Peyer's patch (tissue), 4 donors: ENCODE data around the gene CLEC16A. TPM values are rescaled to one million over a fixed set of nuclear protein-coding genes. Genes with fewer than 3 reads are reported as not detected.

Experiments used
- DNase-seq, 3 donors: peaks; one replicate each; pipeline ENCODE4 v3.0.0-alpha.2; 2017 to 2019
- H3K27ac ChIP-seq, 4 donors: fragments of 200-600 bp; sonication (generic); one replicate each; pipeline ENCODE4 v1.5.1; 2016 to 2019
- H3K27me3 ChIP-seq, 2 donors: fragments of 200-600 bp; sonication (generic); one replicate each; pipeline ENCODE4 v1.5.1; 2019
- H3K36me3 ChIP-seq, 3 donors: fragments of 200-600 bp; sonication (generic); one replicate each; pipeline ENCODE4 v1.5.1; 2016 to 2019
- H3K4me1 ChIP-seq, 4 donors: fragments of 200-600 bp; sonication (generic); one replicate each; pipeline ENCODE4 v1.5.1; 2016 to 2019
- H3K4me3 ChIP-seq, 4 donors: fragments of 200-600 bp; sonication (generic); 1 replicate in 3 of 4; 2 replicates in 1 of 4; pipeline ENCODE4 v1.5.1; 2016 to 2019; ENCODE audit warnings: mild to moderate bottlenecking in 1 of 4
- H3K9me3 ChIP-seq, 4 donors: fragments of 200-600 bp; sonication (generic); one replicate each; pipeline ENCODE4 v1.5.1; 2016 to 2019; ENCODE audit warnings: mild to moderate bottlenecking in 1 of 4
- CTCF ChIP-seq, 6 experiments: fragments of 450-650 bp in 4 of 6; fragments of 200-600 bp in 2 of 6; sonication (generic) in 1 of 6; IDR thresholded peaks; one replicate each; pipeline ENCODE4 v1.5.1; 2017 to 2019; ENCODE audit warnings: antibody characterized with exemption in 6 of 6, mild to moderate bottlenecking in 3 of 6, moderate library complexity in 1 of 6
- POLR2A ChIP-seq, 2 donors: fragments of 450-650 bp; IDR thresholded peaks; one replicate each; pipeline ENCODE4 v1.5.1; 2017; ENCODE audit warnings: antibody characterized with exemption in 2 of 2, mild to moderate bottlenecking in 2 of 2, moderate library complexity in 2 of 2
- total RNA-seq, 4 donors: library from RNA; depleted of rRNA; stranded (reverse); fragments of >200 nt; gene quantifications; one replicate each; pipeline ENCODE4 v1.1.0, GENCODE V29; 2016

CLEC16A gene
- total RNA-seq, 4 donors from 2014 or later, result 37.8 to 139 (median 64.3) TPM

DNA sequence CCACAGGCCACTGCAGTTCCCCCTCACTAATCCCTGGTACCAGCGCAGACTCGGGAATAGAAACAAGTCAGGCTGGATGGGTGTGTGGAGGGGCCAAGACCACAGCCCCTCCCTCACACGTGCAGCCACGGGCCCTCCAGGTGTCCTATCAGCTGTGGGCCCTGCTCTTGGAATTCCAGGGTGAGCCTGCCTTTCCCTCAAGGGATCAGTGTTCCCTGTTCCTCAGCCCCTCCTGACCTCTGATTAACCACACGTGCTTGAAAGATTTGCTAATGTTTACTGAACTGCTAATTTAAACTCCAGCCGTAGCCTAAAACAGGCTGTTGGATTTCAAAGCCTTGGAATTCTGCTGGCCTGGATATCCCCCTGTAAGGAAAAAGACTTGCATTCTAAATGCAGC is 165.2 kb downstream of the CLEC16A start:
- TF ChIP-seq POLR2A (IDR thresholded peaks at IDR 0.05) (no peak), CTCF (IDR thresholded peaks at IDR 0.05) (no peak)
- Histone ChIP-seq H3K4me3 (no peak overlapping the region), H3K27me3 (no peaks in the 10 kb centered on the region), H3K4me1 (peaks cover 0 to 15% (median 12%) of the 10 kb centered on the region in 4 donors), H3K9me3 (peaks cover 0 to 6% (median 0%) of the 10 kb centered on the region in 4 donors), H3K27ac (peak overlapping the region in 3 of 4 donors; percentile 7 to 36 (median 8)), H3K36me3 (no peaks in the 10 kb centered on the region)
- DNase-seq, result peak in 1 of 3 donors; percentile 22

GRCh38 chr16:11111150-11111549 is 166.8 kb downstream of the CLEC16A start:
- no peaks in the 10 kb centered on the region for H3K36me3 ChIP-seq
- H3K27me3 ChIP-seq, result no peaks in the 10 kb centered on the region
- H3K4me1 ChIP-seq, result peaks cover 0 to 3% (median 0%) of the 10 kb centered on the region in 4 donors
- no peak overlapping the region for H3K4me3 ChIP-seq
- H3K9me3 ChIP-seq, result peaks cover 0 to 6% (median 0%) of the 10 kb centered on the region in 4 donors
- no peak for DNase-seq
- no peak overlapping the region for H3K27ac ChIP-seq
- TF ChIP-seq CTCF (IDR thresholded peaks at IDR 0.05), result no peak
- TF ChIP-seq POLR2A (IDR thresholded peaks at IDR 0.05), result no peak

DNA sequence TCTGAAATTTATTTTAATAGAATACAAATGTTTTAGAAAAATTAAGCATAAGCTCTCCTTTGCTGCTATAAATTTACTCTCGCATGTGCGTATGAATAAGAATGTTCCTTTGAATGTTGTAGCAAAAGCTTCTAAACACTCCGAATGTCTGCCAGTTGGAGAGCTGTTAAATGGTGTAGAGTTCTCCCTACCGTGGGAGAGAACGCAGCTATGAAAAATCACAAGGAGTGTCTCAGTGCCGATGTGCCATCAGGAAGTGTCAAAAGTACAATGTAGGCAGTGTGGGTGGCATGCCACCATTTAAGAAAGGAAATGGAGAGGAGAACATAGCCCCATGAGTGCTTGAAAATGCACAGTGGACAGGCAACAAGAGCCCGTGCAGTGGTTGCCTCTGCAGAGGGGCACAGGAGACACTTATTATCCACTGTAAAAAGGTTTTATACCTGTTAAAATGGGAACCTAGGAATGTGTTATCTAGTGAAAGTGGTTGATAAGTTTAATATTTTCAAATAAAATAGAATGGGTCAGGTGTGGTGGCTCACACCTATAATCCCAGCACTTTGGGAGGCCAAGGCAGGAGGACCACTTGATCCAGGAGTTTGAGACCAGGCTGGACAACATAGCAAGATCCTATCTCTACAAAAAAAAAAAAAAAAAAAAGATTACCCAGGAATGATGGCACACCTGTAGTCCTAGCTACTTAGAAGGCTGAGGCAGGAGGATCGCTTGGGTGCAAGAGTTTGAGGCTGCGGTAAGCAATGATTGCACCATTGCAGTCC is 167.7 kb downstream of the CLEC16A start:
- no peaks in the 10 kb centered on the region for H3K27me3 ChIP-seq
- H3K4me3 ChIP-seq, result no peak overlapping the region
- H3K4me1 ChIP-seq, result peaks cover 0 to 3% (median 0%) of the 10 kb centered on the region in 4 donors
- H3K36me3 ChIP-seq, result no peaks in the 10 kb centered on the region
- peaks cover 0 to 6% (median 0%) of the 10 kb centered on the region in 4 donors for H3K9me3 ChIP-seq
- TF ChIP-seq POLR2A (IDR thresholded peaks at IDR 0.05), result no peak
- no peak for TF ChIP-seq CTCF (IDR thresholded peaks at IDR 0.05)
- no peak for DNase-seq
- no peak overlapping the region for H3K27ac ChIP-seq

DNA sequence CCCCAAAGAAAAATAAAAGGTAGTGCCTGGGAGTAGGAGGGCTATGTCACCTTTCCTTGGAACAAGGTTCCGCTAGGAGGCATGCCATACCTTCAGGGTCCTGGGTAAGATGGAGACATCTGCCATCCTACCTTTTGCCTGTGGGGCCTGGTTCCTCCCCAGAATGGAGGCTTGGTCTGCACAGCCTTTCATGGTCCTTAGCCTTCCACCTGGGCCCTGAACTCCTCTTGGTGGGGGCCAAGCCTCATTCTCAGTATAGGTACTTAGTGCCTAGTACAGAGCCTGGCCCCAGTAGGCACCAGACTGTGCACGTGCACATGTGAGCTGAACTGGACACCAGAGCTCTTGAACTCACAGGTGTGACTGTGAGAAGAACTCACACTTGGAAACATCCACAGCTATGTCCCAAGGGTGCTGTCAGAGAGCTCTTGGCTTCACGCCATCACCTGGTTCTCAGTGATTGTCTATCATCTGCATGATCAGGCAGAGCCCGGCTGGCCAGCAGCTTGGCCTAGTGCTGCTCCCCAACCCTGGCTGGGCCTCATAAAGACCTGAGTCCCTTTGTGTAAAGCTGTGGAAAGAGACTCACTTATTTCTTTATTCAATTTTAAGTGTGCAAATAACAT is 168.5 kb downstream of the CLEC16A start:
- TF ChIP-seq POLR2A (IDR thresholded peaks at IDR 0.05) (no peak), CTCF (IDR thresholded peaks at IDR 0.05) (no peak)
- Histone ChIP-seq H3K36me3 (no peaks in the 10 kb centered on the region), H3K4me1 (peaks cover 0 to 3% (median 0%) of the 10 kb centered on the region in 4 donors), H3K9me3 (peaks cover 0 to 6% (median 0%) of the 10 kb centered on the region in 4 donors), H3K4me3 (no peak overlapping the region), H3K27ac (no peak overlapping the region), H3K27me3 (no peaks in the 10 kb centered on the region)
- no peak for DNase-seq

GRCh38 chr16:11114366-11115164 is 170.2 kb downstream of the CLEC16A start:
- Histone ChIP-seq H3K4me1 (peaks cover 0 to 3% (median 0%) of the 10 kb centered on the region in 4 donors), H3K9me3 (peaks cover 0 to 6% (median 0%) of the 10 kb centered on the region in 4 donors), H3K36me3 (no peaks in the 10 kb centered on the region), H3K4me3 (no peak overlapping the region), H3K27me3 (no peaks in the 10 kb centered on the region), H3K27ac (peak overlapping the region in 1 of 4 donors; percentile 22)
- no peak for TF ChIP-seq POLR2A (IDR thresholded peaks at IDR 0.05)
- TF ChIP-seq CTCF (IDR thresholded peaks at IDR 0.05), result no peak
- DNase-seq, result no peak
